Measurements from ENCODE around the gene WIPF1.

- TF ChIP-seq CTCF (IDR thresholded peaks at IDR 0.05) (no peak), POLR2A (IDR thresholded peaks at IDR 0.05) (no peak), POLR2AphosphoS5 (IDR thresholded peaks at IDR 0.05; ENCODE audit: insufficient read depth in 1 of 2, low read depth in 1 of 2) (no peak)
Observed at GRCh38 chr2:174544802-174545201, 52.8 kb downstream of the WIPF1 start.
